C4-2B (cell line): ENCODE measurements around the gene PPP1CB.

Source experiments
- H3K27ac ChIP-seq: fragments of 450-650 bp; 2 replicates; pipeline ENCODE4 v1.5.1; 2017
- ZFX ChIP-seq: fragments of 450-650 bp; IDR thresholded peaks from 2 replicates; pipeline ENCODE4 v1.6.1; 2017
- TF ChIP-seq, protein P1 (sequence below): fragments of 450-650 bp; conservative IDR thresholded peaks from 2 replicates; pipeline ENCODE4 v1.5.1; 2017; ENCODE audit warnings: mild to moderate bottlenecking

Gene PPP1CB

DNA sequence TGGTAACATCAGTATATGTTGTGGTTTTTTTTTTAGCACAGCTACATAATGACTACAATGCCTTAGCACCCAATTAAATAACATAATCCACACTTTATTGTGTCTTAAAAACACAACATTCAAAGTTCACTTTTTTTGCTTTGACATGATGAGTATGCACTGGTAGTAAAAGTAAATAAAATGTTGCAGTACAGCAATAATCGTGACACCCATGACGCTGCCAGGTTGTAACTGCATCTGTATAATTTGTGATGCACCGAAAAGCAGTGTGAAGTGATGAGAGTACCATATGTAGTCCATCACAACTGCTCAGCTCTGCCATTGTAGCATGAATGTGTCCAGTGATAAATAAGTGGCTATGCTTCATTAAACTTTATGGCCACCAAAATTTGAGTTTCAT lies 15.7 kb downstream of the PPP1CB start:
- TF ChIP-seq, protein P1, sequence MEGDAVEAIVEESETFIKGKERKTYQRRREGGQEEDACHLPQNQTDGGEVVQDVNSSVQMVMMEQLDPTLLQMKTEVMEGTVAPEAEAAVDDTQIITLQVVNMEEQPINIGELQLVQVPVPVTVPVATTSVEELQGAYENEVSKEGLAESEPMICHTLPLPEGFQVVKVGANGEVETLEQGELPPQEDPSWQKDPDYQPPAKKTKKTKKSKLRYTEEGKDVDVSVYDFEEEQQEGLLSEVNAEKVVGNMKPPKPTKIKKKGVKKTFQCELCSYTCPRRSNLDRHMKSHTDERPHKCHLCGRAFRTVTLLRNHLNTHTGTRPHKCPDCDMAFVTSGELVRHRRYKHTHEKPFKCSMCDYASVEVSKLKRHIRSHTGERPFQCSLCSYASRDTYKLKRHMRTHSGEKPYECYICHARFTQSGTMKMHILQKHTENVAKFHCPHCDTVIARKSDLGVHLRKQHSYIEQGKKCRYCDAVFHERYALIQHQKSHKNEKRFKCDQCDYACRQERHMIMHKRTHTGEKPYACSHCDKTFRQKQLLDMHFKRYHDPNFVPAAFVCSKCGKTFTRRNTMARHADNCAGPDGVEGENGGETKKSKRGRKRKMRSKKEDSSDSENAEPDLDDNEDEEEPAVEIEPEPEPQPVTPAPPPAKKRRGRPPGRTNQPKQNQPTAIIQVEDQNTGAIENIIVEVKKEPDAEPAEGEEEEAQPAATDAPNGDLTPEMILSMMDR, result no peak
- H3K27ac ChIP-seq, result no peak overlapping the region

DNA sequence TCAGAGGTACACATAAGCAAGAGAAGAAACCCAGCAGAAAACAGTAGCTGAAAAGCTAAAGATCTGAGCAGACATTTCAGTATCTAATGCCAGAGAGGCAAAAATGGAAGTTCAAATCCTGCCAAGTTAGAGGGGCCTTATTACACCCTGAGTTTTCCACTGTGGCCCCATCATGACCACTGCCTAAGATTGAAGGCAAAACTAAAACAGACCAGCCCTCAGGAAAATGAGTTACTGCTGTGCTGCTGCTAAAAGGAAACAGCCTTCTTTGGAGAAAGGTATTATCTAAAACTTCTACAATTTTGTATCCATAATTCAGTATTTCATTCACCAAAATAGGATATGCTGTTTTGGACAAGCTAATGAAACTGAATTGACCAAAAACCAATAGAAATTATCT lies 16.8 kb downstream of the PPP1CB start:
- TF ChIP-seq, protein P1, result no peak
- no peak for TF ChIP-seq ZFX
- H3K27ac ChIP-seq, result no peak overlapping the region

DNA sequence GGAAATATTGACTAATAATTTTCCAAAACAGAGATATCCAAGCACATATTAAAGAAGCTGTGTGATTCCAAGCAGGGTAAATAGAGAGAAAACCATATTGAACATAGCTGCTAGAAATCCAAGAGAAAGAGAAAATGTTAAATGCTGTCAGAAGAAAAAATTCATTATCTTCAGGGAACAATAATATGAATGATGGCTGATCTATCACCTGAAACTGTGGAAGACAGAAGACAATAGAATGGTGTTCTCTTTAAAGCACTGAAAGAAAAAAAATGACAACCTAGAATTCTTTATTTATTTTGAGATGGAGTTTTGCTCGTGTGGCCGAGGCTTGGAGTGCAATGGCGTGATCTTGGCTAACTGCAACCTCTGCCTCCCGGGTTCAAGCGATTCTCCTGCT lies 17.3 kb downstream of the PPP1CB start:
- no peak overlapping the region for H3K27ac ChIP-seq
- TF ChIP-seq ZFX, result no peak
- TF ChIP-seq, protein P1, result no peak

DNA sequence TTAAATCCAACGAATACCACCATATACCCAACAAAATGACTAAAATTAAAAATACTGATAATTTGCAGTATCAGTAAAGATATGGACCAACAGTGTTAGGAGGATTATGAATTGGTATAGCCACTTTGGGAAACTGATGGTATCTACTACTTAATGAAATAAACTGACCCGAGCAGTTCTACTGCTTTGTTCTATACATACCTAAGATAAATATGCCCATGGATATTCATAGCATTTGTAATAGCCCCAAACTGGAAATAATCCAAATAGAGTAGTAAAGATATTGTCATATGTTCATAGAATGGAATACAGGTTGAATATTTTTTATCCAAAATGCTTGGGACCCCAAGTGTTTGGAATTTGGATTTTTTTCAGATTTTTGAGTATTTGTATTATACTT lies 20.7 kb downstream of the PPP1CB start:
- peak overlapping the region; percentile 44; the same call in 1 of the 2 replicates for H3K27ac ChIP-seq
- TF ChIP-seq, protein P1, result no peak
- TF ChIP-seq ZFX, result no peak

DNA sequence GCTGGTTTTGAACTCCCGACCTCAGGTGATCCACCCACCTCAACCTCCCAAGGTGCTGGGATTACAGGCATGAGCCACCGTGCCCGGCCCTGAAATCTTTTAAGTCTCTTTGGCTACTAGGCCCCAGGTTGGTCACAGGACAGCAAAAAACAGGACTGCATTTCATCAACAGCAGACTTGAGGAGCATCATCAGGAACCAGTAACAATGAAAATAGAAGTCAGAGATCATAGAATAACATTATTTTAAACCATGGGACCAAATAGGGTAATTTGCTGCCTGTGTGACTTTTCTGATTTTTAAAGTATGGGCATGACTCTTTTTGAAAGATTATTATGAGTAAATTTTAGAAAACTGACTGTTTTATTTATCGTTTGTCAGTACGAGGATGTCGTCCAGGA lies 24.8 kb downstream of the PPP1CB start:
- H3K27ac ChIP-seq, result no peak overlapping the region
- TF ChIP-seq, protein P1, result no peak
- TF ChIP-seq ZFX, result no peak

DNA sequence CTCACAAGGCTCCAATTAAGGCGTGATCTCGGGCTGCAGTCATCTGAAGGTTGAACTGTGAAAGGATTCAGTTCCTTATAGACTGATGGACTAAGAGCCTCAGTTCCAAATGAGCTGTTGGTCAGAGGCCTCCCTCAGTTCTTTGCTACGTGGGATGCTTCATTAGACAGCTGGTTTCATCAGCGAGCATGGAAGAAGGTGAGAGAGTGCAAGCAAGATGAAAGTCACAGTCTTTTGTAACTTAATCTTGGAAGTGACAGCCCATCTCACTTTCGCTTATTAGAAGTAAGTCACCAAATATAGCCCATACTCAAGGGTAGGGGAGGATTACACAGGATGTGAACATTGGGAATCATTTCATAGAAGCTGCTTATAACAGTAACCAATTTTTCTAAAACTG lies 26.8 kb downstream of the PPP1CB start:
- TF ChIP-seq, protein P1, result no peak
- no peak overlapping the region for H3K27ac ChIP-seq

DNA sequence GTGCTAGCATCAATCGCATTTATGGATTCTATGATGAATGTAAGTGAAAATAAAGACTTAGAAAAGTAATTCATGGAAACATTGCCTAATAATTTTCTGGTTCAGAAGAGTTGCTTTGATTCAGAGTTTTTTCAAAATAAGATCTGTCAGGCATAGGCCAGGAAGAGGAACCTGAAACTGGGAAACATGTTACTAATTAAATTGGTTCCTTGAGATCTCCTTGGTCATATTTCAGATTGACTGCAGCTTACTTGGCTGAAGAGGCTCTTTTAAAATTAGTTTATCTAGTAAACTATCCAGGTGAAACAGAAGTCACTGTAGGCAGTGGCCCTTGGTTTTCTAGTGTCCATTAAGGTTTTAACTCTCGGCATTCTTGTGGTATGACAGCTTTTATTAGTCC lies 27.4 kb downstream of the PPP1CB start:
- TF ChIP-seq ZFX, result no peak
- TF ChIP-seq, protein P1, result no peak
- H3K27ac ChIP-seq, result no peak overlapping the region

DNA sequence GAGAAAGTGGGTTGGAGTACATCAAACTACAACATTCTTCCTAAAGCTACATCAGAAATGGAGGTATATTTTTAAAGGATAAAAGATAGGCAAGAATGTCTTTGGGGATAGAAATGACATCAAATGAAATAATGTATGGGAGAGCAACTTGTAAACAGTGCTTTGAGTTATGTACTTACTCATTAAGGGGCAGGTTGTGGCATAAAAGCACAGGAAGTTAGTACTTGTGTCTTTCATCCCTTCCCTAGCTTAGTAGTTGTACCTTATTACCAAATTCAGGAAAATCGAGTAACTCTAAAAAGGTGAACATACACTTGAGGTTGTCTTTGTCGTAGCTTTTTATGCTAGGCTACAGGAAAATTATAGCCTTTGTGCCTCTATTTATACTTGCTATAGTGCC lies 28.9 kb downstream of the PPP1CB start:
- H3K27ac ChIP-seq, result no peak overlapping the region
- TF ChIP-seq, protein P1, result no peak
- TF ChIP-seq ZFX, result no peak
